Heart left ventricle (tissue), 13 donors: ENCODE measurements around the gene KDM7A.

Experiments used
- POLR2A ChIP-seq, 2 donors: fragments of 450-650 bp; IDR thresholded peaks; one replicate each; pipeline ENCODE4 v1.6.1; 2017; ENCODE audit warnings: antibody characterized with exemption in 2 of 2, mild to moderate bottlenecking in 2 of 2, moderate library complexity in 2 of 2
- TF ChIP-seq, protein P1 (sequence below), 12 donors: fragments of 200-600 bp; sonication (generic) in 4 of 12; IDR thresholded peaks; one replicate each; pipeline versions ENCODE4 v1.5.0 to v1.8.0; 2018 to 2022; ENCODE audit warnings: antibody characterized with exemption in 12 of 12, mild to moderate bottlenecking in 5 of 12
- donor health status: ischemic (EF 13 %, LVEDD 7.1; RV severe dilation, severe dysfunction).
- donor health status: DM: no; HTN: yes; CAD: no.
- donor health status: DM: no; HTN: no; CAD: no.
- donor health status: ischemic (EF 25% LVEDD 6.9; RV normal size, moderate dysfunction).
- donor health status: ischemic (EF 25% LVEDD 5.7; RV mildly dilated, moderate dysfunction).
- donor health status: ischemic (EF 35%, LVEDD 5.7; RV mildly dilated, moderate dysfunction).
- donor health status: nonischemic (EF 11% LVEDD 7.7; RV severe dilation, severe dysfunction).
- donor health status: DM: yes; HTN: yes; CAD: no.
- donor health status: PGD.
- donor health status: ischemic (EF 29% LVEDD 5.4; RV normal size, mild dysfunction).
- donor health status: nonischemic (EF 23%, LVEDD 6.1; RV moderate dilation, normal function).

DNA sequence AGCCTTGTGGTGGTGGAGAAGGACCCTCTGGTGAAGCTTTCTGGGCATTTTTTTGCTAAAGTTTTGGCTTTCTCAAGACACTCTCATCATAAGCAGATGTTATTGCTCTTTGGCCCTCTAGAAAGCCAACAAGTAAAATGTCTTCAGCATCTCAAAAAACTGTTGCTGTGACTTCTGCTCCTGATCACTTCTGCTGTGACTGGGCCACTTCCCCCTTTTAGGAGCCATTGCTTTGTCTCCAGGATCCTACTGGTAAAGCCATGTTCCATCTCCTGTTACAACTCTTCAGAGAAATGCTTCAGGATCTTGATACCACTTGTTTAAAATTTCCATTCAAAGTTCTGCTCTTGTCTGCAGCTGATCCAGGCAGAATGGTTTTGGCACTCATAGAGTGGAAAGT, 125.0 kb downstream of the KDM7A start:
- TF ChIP-seq, protein P1, sequence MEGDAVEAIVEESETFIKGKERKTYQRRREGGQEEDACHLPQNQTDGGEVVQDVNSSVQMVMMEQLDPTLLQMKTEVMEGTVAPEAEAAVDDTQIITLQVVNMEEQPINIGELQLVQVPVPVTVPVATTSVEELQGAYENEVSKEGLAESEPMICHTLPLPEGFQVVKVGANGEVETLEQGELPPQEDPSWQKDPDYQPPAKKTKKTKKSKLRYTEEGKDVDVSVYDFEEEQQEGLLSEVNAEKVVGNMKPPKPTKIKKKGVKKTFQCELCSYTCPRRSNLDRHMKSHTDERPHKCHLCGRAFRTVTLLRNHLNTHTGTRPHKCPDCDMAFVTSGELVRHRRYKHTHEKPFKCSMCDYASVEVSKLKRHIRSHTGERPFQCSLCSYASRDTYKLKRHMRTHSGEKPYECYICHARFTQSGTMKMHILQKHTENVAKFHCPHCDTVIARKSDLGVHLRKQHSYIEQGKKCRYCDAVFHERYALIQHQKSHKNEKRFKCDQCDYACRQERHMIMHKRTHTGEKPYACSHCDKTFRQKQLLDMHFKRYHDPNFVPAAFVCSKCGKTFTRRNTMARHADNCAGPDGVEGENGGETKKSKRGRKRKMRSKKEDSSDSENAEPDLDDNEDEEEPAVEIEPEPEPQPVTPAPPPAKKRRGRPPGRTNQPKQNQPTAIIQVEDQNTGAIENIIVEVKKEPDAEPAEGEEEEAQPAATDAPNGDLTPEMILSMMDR (IDR thresholded peaks at IDR 0.05), result no peak
- no peak for TF ChIP-seq POLR2A (IDR thresholded peaks at IDR 0.05)
